ENCODE measurements around the gene C2orf81.

- TF ChIP-seq EZH2phosphoT487 (IDR thresholded peaks at IDR 0.05; ENCODE audit: low read depth) (no peak), CTCF (IDR thresholded peaks at IDR 0.05; ENCODE audit: low read depth, low read length) (no peak)
Measured at GRCh38 chr2:74421221-74421870, at the start of gene C2orf81, which contains the start of gene WDR54.

All from OCI-LY3 (cell line).